WTC11 (cell line): Measurements from ENCODE around the gene IGSF9. TPM values are rescaled to one million over a fixed set of nuclear protein-coding genes. Genes with fewer than 3 reads are reported as not detected.

Experiments
- ATAC-seq: fragments of 200-7000 bp; cut with Tn5 transposase; 2 replicates; pipeline ENCODE4 v1.10.0; 2021; ENCODE audit warnings: mild to moderate bottlenecking, moderate library complexity
- CTCF ChIA-PET: fragments of 300-600 bp; sonication (Branson Sonifier 250); formaldehyde crosslinking; loops from one replicate; lab custom pipeline; 2021; ENCODE audit warnings: antibody characterized with exemption; lab: Charles Lee
- POLR2A ChIA-PET: fragments of 350-600 bp; sonication (Branson Sonifier 250); formaldehyde crosslinking; loops from one replicate; lab custom pipeline; 2021; ENCODE audit warnings: antibody characterized with exemption; lab: Charles Lee
- DNase-seq: peaks from one replicate; pipeline ENCODE4 v3.0.0; 2021; ENCODE audit warnings: low spot score
- H3K27ac Mint-ChIP-seq: 2 replicates; pipeline ENCODE4 v1.8.0; 2021; ENCODE audit warnings: mixed read lengths
- H3K27me3 Mint-ChIP-seq: 2 replicates; pipeline ENCODE4 v1.8.0; 2021; ENCODE audit warnings: low read depth, mild to moderate bottlenecking, moderate library complexity, mixed read lengths
- H3K36me3 Mint-ChIP-seq: 2 replicates; pipeline ENCODE4 v1.8.0; 2021; ENCODE audit warnings: mixed read lengths
- H3K4me1 Mint-ChIP-seq: 2 replicates; pipeline ENCODE4 v1.8.0; 2022; ENCODE audit warnings: mixed read lengths
- H3K4me3 Mint-ChIP-seq: 2 replicates; pipeline ENCODE4 v1.8.0; 2021; ENCODE audit warnings: mild to moderate bottlenecking, moderate library complexity, mixed read lengths
- H3K9me3 Mint-ChIP-seq: 2 replicates; pipeline ENCODE4 v1.8.0; 2021; ENCODE audit warnings: mixed read lengths
- EMX1 ChIP-seq: fragments of 250-450 bp; sonication (Bioruptor Pico); IDR thresholded peaks from 2 replicates; pipeline ENCODE4 v1.8.0; 2021; ENCODE audit warnings: mild to moderate bottlenecking
- ESRRA ChIP-seq: sonication (generic); formaldehyde crosslinking; IDR thresholded peaks from 2 replicates; pipeline ENCODE4 v1.8.1; 2022; ENCODE audit warnings: mild to moderate bottlenecking, missing genetic modification reagents, borderline replicate concordance
- ETV6 ChIP-seq: sonication (generic); formaldehyde crosslinking; IDR thresholded peaks from 2 replicates; pipeline ENCODE4 v1.8.1; 2022; ENCODE audit warnings: mild to moderate bottlenecking, missing genetic modification reagents
- GRHL2 ChIP-seq: fragments of 250-450 bp; sonication (Bioruptor Pico); IDR thresholded peaks from 2 replicates; pipeline ENCODE4 v1.8.0; 2022; ENCODE audit warnings: mild to moderate bottlenecking, moderate library complexity; ENCODE audit not compliant: insufficient replicate concordance, severe bottlenecking
- GTF2I ChIP-seq: fragments of 250-450 bp; sonication (Bioruptor Pico); conservative IDR thresholded peaks from 2 replicates; pipeline ENCODE4 v1.4.0; 2021; ENCODE audit warnings: mild to moderate bottlenecking
- KAT7 ChIP-seq: sonication (generic); formaldehyde crosslinking; IDR thresholded peaks from 2 replicates; pipeline ENCODE4 v1.8.1; 2023; ENCODE audit warnings: missing genetic modification reagents, mild to moderate bottlenecking, borderline replicate concordance
- NR3C1 ChIP-seq: sonication (generic); formaldehyde crosslinking; conservative IDR thresholded peaks from 2 replicates; pipeline ENCODE4 v1.8.1; 2023; ENCODE audit warnings: low read depth, mild to moderate bottlenecking, missing genetic modification reagents
- PRRX2 ChIP-seq: fragments of 250-450 bp; sonication (Bioruptor Pico); IDR thresholded peaks from 2 replicates; pipeline ENCODE4 v1.8.0; 2021; ENCODE audit warnings: mild to moderate bottlenecking
- ZBTB43 ChIP-seq: sonication (generic); formaldehyde crosslinking; IDR thresholded peaks from 2 replicates; pipeline ENCODE4 v1.8.1; 2023; ENCODE audit warnings: mild to moderate bottlenecking, missing genetic modification reagents
- ZNF281 ChIP-seq: sonication (generic); formaldehyde crosslinking; IDR thresholded peaks from 2 replicates; pipeline ENCODE4 v1.8.0; 2023; ENCODE audit warnings: mild to moderate bottlenecking, missing genetic modification reagents
- ZNF396 ChIP-seq: fragments of 250-450 bp; sonication (Bioruptor Pico); IDR thresholded peaks from 2 replicates; pipeline ENCODE4 v1.8.0; 2021; ENCODE audit warnings: mild to moderate bottlenecking, moderate library complexity, borderline replicate concordance
- total RNA-seq: library from RNA; stranded (reverse); gene quantifications from 3 replicates; pipeline ENCODE4 v1.2.3, GENCODE V29; 2021
- TF ChIP-seq, protein P1 (sequence below): sonication (generic); formaldehyde crosslinking; conservative IDR thresholded peaks from 2 replicates; pipeline ENCODE4 v1.8.1; 2023; ENCODE audit warnings: mild to moderate bottlenecking, low read depth, missing genetic modification reagents, moderate library complexity
- TF ChIP-seq, protein P2 (sequence below): sonication (generic); formaldehyde crosslinking; IDR thresholded peaks from 2 replicates; pipeline ENCODE4 v1.8.0; 2022; ENCODE audit warnings: mild to moderate bottlenecking, missing genetic modification reagents
- TF ChIP-seq, protein P3 (sequence below): sonication (generic); formaldehyde crosslinking; IDR thresholded peaks from 2 replicates; pipeline ENCODE4 v1.8.0; 2023; ENCODE audit warnings: missing genetic modification reagents, mild to moderate bottlenecking, borderline replicate concordance
- TF ChIP-seq, protein P4 (sequence below): sonication (generic); formaldehyde crosslinking; IDR thresholded peaks from 2 replicates; pipeline ENCODE4 v1.8.1; 2023; ENCODE audit warnings: mild to moderate bottlenecking, missing genetic modification reagents, moderate library complexity
- TF ChIP-seq, protein P5 (sequence below): sonication (generic); formaldehyde crosslinking; IDR thresholded peaks from 2 replicates; pipeline ENCODE4 v1.8.1; 2022; ENCODE audit warnings: low read depth, missing genetic modification reagents, borderline replicate concordance
- TF ChIP-seq, protein P6 (sequence below): sonication (generic); formaldehyde crosslinking; IDR thresholded peaks from 2 replicates; pipeline ENCODE4 v1.8.1; 2023; ENCODE audit warnings: mild to moderate bottlenecking, missing genetic modification reagents, moderate library complexity

The IGSF9 gene
- total RNA-seq, 1 experiment from 2014 or later, result 16.4 TPM

DNA sequence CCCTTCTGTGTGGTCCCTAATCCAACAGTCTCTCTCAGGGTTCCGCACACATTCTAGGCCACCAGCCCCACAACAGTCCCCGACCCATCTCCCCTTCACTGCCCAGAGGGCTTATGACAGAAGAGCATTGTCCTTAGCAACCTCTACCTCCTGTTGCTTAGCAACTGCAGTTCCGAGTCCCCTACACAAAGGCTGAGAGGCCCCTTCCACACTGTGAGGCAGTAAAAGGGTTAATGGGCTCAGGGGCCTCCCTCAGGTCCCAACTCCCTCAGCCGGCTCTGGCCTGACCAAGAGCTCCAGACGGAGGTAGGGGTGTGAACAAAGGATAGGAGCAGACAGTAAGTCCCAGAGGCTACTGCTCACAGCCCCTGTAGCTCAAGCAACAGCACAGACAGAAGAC is 4.3 kb downstream of the IGSF9 start (continued):
- TF ChIP-seq, protein P1, sequence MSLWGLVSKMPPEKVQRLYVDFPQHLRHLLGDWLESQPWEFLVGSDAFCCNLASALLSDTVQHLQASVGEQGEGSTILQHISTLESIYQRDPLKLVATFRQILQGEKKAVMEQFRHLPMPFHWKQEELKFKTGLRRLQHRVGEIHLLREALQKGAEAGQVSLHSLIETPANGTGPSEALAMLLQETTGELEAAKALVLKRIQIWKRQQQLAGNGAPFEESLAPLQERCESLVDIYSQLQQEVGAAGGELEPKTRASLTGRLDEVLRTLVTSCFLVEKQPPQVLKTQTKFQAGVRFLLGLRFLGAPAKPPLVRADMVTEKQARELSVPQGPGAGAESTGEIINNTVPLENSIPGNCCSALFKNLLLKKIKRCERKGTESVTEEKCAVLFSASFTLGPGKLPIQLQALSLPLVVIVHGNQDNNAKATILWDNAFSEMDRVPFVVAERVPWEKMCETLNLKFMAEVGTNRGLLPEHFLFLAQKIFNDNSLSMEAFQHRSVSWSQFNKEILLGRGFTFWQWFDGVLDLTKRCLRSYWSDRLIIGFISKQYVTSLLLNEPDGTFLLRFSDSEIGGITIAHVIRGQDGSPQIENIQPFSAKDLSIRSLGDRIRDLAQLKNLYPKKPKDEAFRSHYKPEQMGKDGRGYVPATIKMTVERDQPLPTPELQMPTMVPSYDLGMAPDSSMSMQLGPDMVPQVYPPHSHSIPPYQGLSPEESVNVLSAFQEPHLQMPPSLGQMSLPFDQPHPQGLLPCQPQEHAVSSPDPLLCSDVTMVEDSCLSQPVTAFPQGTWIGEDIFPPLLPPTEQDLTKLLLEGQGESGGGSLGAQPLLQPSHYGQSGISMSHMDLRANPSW (CRISPR knock-in tag), result no peak
- TF ChIP-seq, protein P2, sequence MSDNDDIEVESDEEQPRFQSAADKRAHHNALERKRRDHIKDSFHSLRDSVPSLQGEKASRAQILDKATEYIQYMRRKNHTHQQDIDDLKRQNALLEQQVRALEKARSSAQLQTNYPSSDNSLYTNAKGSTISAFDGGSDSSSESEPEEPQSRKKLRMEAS, result no peak
- TF ChIP-seq EMX1 (CRISPR knock-in tag) (no peak), NR3C1 (CRISPR knock-in tag) (no peak), ZNF396 (no peak)

DNA sequence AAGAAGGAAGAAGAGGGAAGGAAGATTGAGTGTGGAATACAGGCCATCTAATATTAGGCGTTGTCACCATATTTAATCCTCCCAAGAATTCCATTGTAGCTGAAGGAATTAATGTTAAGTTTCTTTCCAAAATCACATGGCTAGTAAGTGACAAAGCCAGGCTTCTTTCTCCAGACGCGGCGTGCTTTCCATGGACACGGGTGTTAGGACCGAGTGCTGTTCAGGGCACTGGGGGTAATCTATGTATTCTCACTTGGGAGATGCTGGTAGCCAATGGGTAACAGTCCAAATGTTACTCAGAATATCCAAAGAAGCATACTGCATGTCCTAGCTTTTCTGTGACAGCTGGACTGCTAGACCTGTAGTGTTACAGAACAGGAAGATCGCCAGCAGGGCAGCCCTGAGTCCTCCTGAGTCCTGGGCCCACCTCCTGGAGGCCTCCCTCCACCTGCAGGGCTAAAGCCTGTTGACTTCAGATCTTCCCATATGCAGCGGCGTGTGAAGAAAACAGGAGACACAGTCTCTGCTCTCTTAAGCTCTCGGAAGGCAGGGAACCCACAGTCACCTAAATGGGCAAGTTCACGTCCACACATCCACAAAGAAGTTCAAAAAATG is 5.3 kb downstream of the IGSF9 start:
- H3K27ac Mint-ChIP-seq, result no peak overlapping the region
- H3K4me1 Mint-ChIP-seq, result peaks cover 59% of the 10 kb centered on the region
- CTCF ChIA-PET, result interaction anchor here (1.5 to 10.6 kb wide), 2 partner anchors 47 to 67 kb away, joined by 5 to 202 read pairs; no protein-coding TSS in a partner anchor
- no peaks in the 10 kb centered on the region for H3K9me3 Mint-ChIP-seq
- ATAC-seq (no peak), DNase-seq (no peak)
- POLR2A ChIA-PET, result no interaction called here
- H3K27me3 Mint-ChIP-seq, result no peaks in the 10 kb centered on the region
- no peak overlapping the region for H3K4me3 Mint-ChIP-seq
- H3K36me3 Mint-ChIP-seq, result peaks cover 5% of the 10 kb centered on the region; the same call in 1 of the 2 replicates
- TF ChIP-seq ZBTB43 (CRISPR knock-in tag), result no peak
- TF ChIP-seq ZNF281 (CRISPR knock-in tag), result no peak
- no peak for TF ChIP-seq GTF2I (CRISPR knock-in tag)
- TF ChIP-seq, protein P3, sequence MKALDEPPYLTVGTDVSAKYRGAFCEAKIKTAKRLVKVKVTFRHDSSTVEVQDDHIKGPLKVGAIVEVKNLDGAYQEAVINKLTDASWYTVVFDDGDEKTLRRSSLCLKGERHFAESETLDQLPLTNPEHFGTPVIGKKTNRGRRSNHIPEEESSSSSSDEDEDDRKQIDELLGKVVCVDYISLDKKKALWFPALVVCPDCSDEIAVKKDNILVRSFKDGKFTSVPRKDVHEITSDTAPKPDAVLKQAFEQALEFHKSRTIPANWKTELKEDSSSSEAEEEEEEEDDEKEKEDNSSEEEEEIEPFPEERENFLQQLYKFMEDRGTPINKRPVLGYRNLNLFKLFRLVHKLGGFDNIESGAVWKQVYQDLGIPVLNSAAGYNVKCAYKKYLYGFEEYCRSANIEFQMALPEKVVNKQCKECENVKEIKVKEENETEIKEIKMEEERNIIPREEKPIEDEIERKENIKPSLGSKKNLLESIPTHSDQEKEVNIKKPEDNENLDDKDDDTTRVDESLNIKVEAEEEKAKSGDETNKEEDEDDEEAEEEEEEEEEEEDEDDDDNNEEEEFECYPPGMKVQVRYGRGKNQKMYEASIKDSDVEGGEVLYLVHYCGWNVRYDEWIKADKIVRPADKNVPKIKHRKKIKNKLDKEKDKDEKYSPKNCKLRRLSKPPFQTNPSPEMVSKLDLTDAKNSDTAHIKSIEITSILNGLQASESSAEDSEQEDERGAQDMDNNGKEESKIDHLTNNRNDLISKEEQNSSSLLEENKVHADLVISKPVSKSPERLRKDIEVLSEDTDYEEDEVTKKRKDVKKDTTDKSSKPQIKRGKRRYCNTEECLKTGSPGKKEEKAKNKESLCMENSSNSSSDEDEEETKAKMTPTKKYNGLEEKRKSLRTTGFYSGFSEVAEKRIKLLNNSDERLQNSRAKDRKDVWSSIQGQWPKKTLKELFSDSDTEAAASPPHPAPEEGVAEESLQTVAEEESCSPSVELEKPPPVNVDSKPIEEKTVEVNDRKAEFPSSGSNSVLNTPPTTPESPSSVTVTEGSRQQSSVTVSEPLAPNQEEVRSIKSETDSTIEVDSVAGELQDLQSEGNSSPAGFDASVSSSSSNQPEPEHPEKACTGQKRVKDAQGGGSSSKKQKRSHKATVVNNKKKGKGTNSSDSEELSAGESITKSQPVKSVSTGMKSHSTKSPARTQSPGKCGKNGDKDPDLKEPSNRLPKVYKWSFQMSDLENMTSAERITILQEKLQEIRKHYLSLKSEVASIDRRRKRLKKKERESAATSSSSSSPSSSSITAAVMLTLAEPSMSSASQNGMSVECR (CRISPR knock-in tag), result no peak
- TF ChIP-seq PRRX2, result no peak
- no peak for TF ChIP-seq GRHL2
- TF ChIP-seq KAT7 (CRISPR knock-in tag), result no peak
- no peak for TF ChIP-seq ESRRA (CRISPR knock-in tag)
- TF ChIP-seq, protein P4, sequence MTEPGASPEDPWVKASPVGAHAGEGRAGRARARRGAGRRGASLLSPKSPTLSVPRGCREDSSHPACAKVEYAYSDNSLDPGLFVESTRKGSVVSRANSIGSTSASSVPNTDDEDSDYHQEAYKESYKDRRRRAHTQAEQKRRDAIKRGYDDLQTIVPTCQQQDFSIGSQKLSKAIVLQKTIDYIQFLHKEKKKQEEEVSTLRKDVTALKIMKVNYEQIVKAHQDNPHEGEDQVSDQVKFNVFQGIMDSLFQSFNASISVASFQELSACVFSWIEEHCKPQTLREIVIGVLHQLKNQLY, result no peak
- TF ChIP-seq EMX1 (CRISPR knock-in tag), result no peak
- no peak for TF ChIP-seq ETV6 (CRISPR knock-in tag)
- TF ChIP-seq, protein P5, sequence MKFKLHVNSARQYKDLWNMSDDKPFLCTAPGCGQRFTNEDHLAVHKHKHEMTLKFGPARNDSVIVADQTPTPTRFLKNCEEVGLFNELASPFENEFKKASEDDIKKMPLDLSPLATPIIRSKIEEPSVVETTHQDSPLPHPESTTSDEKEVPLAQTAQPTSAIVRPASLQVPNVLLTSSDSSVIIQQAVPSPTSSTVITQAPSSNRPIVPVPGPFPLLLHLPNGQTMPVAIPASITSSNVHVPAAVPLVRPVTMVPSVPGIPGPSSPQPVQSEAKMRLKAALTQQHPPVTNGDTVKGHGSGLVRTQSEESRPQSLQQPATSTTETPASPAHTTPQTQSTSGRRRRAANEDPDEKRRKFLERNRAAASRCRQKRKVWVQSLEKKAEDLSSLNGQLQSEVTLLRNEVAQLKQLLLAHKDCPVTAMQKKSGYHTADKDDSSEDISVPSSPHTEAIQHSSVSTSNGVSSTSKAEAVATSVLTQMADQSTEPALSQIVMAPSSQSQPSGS (CRISPR knock-in tag), result no peak
- TF ChIP-seq, protein P6, sequence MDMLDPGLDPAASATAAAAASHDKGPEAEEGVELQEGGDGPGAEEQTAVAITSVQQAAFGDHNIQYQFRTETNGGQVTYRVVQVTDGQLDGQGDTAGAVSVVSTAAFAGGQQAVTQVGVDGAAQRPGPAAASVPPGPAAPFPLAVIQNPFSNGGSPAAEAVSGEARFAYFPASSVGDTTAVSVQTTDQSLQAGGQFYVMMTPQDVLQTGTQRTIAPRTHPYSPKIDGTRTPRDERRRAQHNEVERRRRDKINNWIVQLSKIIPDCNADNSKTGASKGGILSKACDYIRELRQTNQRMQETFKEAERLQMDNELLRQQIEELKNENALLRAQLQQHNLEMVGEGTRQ, result no peak
